K562 (cell line): ENCODE results near the gene APOL4. TPM values are rescaled to one million over a fixed set of nuclear protein-coding genes. Genes with fewer than 3 reads are reported as not detected.

Experiments
- ATAC-seq: fragments of 200-7000 bp; cut with Tn5 transposase; 3 replicates; pipeline ENCODE4 v1.9.1; 2020; ENCODE audit warnings: moderate library complexity
- BruUV-seq: library from RNA; stranded (reverse); fragments of 400-500 nt; replicated peaks from 2 replicates; lab custom pipeline; 2021; lab: Mats Ljungman, UMichigan
- CTCF ChIA-PET: fragments of 300-600 bp; formaldehyde crosslinking; extraction: SDS; loops from one replicate; lab custom pipeline; 2021; ENCODE audit warnings: low intra/inter-chr PET ratio; lab: Yijun Ruan, JAX
- POLR2A ChIA-PET: fragments of 300-600, 350-650 bp; sonication (Branson Sonifier 250); formaldehyde crosslinking; extraction: SDS; loops from one replicate; lab custom pipeline; 2021; ENCODE audit warnings: antibody characterized with exemption, inconsistent platforms; lab: Yijun Ruan, JAX
- DNase-seq, 4 experiments: peaks; one replicate each; pipeline versions ENCODE4 v3.0.0 to v3.0.0-alpha.2; 2011 to 2018; ENCODE audit warnings: low spot score in 3 of 4, mixed read lengths in 3 of 4; ENCODE audit errors: extremely low read depth in 1 of 4
- FAIRE-seq: peaks from 2 replicates; lab custom pipeline; 2011; peaks lifted over from hg19 to GRCh38; lab: Jason Lieb, UNC
- H2AFZ ChIP-seq: 2 replicates; pipeline ENCODE4 v1.6.0; 2011; ENCODE audit warnings: low read depth, low read length, control low read depth, inconsistent platforms
- H3K27ac ChIP-seq: fragments of 200-600 bp; 3 replicates; pipeline ENCODE4 v1.8.0; 2011; ENCODE audit warnings: low read depth, mild to moderate bottlenecking, control low read depth, inconsistent platforms, low read length, moderate library complexity, mixed read lengths; ENCODE audit errors: extremely low read depth
- H3K27me3 ChIP-seq, 2 experiments: fragments of 300-600 bp in 1 of 2; 2 replicates in 1 of 2; 3 replicates in 1 of 2; pipeline versions ENCODE4 v1.6.0 to v1.8.0; 2011; ENCODE audit warnings: inconsistent platforms in 2 of 2, low read length in 2 of 2, mild to moderate bottlenecking in 1 of 2, mixed read lengths in 1 of 2, moderate library complexity in 1 of 2; ENCODE audit not compliant: control insufficient read depth in 2 of 2, insufficient read depth in 2 of 2
- H3K36me3 ChIP-seq: fragments of 300-600 bp; 3 replicates; pipeline ENCODE4 v1.8.0; 2011; ENCODE audit warnings: mild to moderate bottlenecking, low read length, inconsistent platforms; ENCODE audit not compliant: control insufficient read depth, insufficient read depth
- H3K4me1 ChIP-seq, 2 experiments: fragments of 200-600 bp in 1 of 2; replicated peaks in 1 of 2; 2 replicates in 1 of 2; 3 replicates in 1 of 2; pipeline versions ENCODE4 v1.5.1 to v1.8.0; 2011; ENCODE audit warnings: inconsistent platforms in 2 of 2, low read length in 2 of 2, mild to moderate bottlenecking in 1 of 2, mixed read lengths in 1 of 2, moderate library complexity in 1 of 2; ENCODE audit not compliant: control insufficient read depth in 2 of 2, insufficient read depth in 2 of 2
- H3K4me2 ChIP-seq: 2 replicates; pipeline ENCODE4 v1.6.1; 2011; ENCODE audit warnings: low read length, control low read depth, inconsistent platforms, mixed read lengths; ENCODE audit not compliant: insufficient read depth
- H3K4me3 ChIP-seq: fragments of 200-600 bp; sonication (generic), shearing (Covaris generic); 2 replicates; pipeline ENCODE4 v1.5.1; 2016; ENCODE audit warnings: control low read depth, inconsistent platforms
- H3K79me2 ChIP-seq: fragments of 200-600 bp; 3 replicates; pipeline ENCODE4 v1.8.0; 2011; ENCODE audit warnings: low read length, inconsistent platforms; ENCODE audit not compliant: control insufficient read depth, insufficient read depth
- H3K9ac ChIP-seq, 2 experiments: 2 replicates each; pipeline versions ENCODE4 v1.6.0 to v1.6.1; 2011; ENCODE audit warnings: low read depth in 2 of 2, low read length in 2 of 2, control low read depth in 1 of 2, inconsistent platforms in 1 of 2, mild to moderate bottlenecking in 1 of 2, mixed read lengths in 1 of 2; ENCODE audit not compliant: insufficient read depth in 1 of 2
- H3K9me1 ChIP-seq: one replicate; pipeline ENCODE4 v1.6.0; 2011; ENCODE audit warnings: inconsistent platforms, mild to moderate bottlenecking, low read length, moderate library complexity; ENCODE audit not compliant: control insufficient read depth, insufficient read depth
- H3K9me3 ChIP-seq: replicated peaks from 2 replicates; pipeline ENCODE4 v1.5.1; 2011; ENCODE audit warnings: low read depth, low read length, inconsistent platforms; ENCODE audit not compliant: control insufficient read depth, insufficient read depth
- H4K20me1 ChIP-seq: replicated peaks from 2 replicates; pipeline ENCODE4 v1.6.1; 2011; ENCODE audit warnings: low read length, inconsistent platforms, mixed read lengths; ENCODE audit not compliant: control insufficient read depth, insufficient read depth
- DLX4 ChIP-seq: fragments of 250-450 bp; sonication (Bioruptor Pico); IDR thresholded peaks from 2 replicates; pipeline ENCODE4 v1.6.1; 2021; ENCODE audit warnings: mild to moderate bottlenecking
- EP400 ChIP-seq: fragments of 450-650 bp; IDR thresholded peaks from 2 replicates; pipeline ENCODE4 v1.6.1; 2017; ENCODE audit warnings: antibody characterized with exemption, mild to moderate bottlenecking, moderate library complexity
- EZH2 ChIP-seq: IDR thresholded peaks from 2 replicates; pipeline ENCODE4 v1.6.1; 2012; ENCODE audit warnings: low read depth, mild to moderate bottlenecking, inconsistent platforms, low read length, borderline replicate concordance
- GTF2F1 ChIP-seq: IDR thresholded peaks from 2 replicates; pipeline ENCODE4 v1.6.1; 2011; ENCODE audit warnings: low read depth, low read length, improper control_type of control experiment
- GTF3C2 ChIP-seq: IDR thresholded peaks from 3 replicates; pipeline ENCODE4 v1.6.1; 2011; ENCODE audit warnings: borderline replicate concordance, mild to moderate bottlenecking, moderate library complexity; ENCODE audit not compliant: insufficient read length; ENCODE audit errors: extremely low read depth
- HINFP ChIP-seq: fragments of 450-650 bp; conservative IDR thresholded peaks from 2 replicates; pipeline ENCODE4 v1.6.1; 2016; ENCODE audit warnings: missing genetic modification characterization, low read depth, mild to moderate bottlenecking, control low read depth, missing compliant biosample characterization
- NR2F6 ChIP-seq: fragments of 450-650 bp; formaldehyde crosslinking; IDR thresholded peaks from 2 replicates; pipeline ENCODE4 v1.4.0; 2020; ENCODE audit warnings: mild to moderate bottlenecking
- PHF20 ChIP-seq: fragments of 450-650 bp; IDR thresholded peaks from 2 replicates; pipeline ENCODE4 v1.6.1; 2018; ENCODE audit not compliant: partially characterized antibody
- POLR2G ChIP-seq: fragments of 200-400 bp; formaldehyde crosslinking; IDR thresholded peaks from 2 replicates; pipeline ENCODE4 v1.6.1; 2017; ENCODE audit warnings: low read depth, mild to moderate bottlenecking, antibody characterized with exemption, low read length, moderate library complexity
- RBM25 ChIP-seq: fragments of 200-400 bp; formaldehyde crosslinking; IDR thresholded peaks from 2 replicates; pipeline ENCODE4 v1.6.1; 2018; ENCODE audit warnings: low read length, low read depth, moderate library complexity; ENCODE audit not compliant: severe bottlenecking
- RBM34 ChIP-seq: fragments of 200-400 bp; formaldehyde crosslinking; IDR thresholded peaks from 2 replicates; pipeline ENCODE4 v1.6.1; 2018; ENCODE audit warnings: low read length, borderline replicate concordance; ENCODE audit not compliant: insufficient read depth
- TCF15 ChIP-seq: fragments of 250-450 bp; sonication (Bioruptor Pico); IDR thresholded peaks from 2 replicates; pipeline ENCODE4 v1.8.0; 2022; ENCODE audit warnings: moderate library complexity, mild to moderate bottlenecking, inconsistent platforms
- TRIM25 ChIP-seq: fragments of 450-650 bp; IDR thresholded peaks from 2 replicates; pipeline ENCODE4 v1.7.0; 2016; ENCODE audit warnings: borderline replicate concordance
- ZNF282 ChIP-seq: sonication (generic); formaldehyde crosslinking; IDR thresholded peaks from 2 replicates; pipeline ENCODE4 v1.8.1; 2023; ENCODE audit warnings: missing genetic modification reagents
- ZNF778 ChIP-seq: fragments of 450-650 bp; formaldehyde crosslinking; IDR thresholded peaks from 2 replicates; pipeline ENCODE4 v1.4.0; 2020; ENCODE audit warnings: mild to moderate bottlenecking, moderate library complexity
- WGBS: fragments of 100-300 bp; shearing (Covaris generic); methylation state at CpG from one replicate; pipeline ENCODE4 v1.1.6; 2016; ENCODE audit warnings: low coverage, mixed read lengths; ENCODE audit not compliant: insufficient coverage; ENCODE audit errors: missing lambda C conversion rate; 5-methylcytosine and 5-hydroxymethylcytosine counted together
- in situ Hi-C: fragments of 300-500 bp; cut with MboI; formaldehyde crosslinking; loops from 4 replicates; pipeline ENCODE4 v1.15.0; 2018; ENCODE audit warnings: inconsistent platforms, mixed read lengths
- intact Hi-C: fragments of 100-400 bp; cut with micrococcal nuclease; formaldehyde crosslinking; loops from 2 replicates; pipeline ENCODE4 v1.14.2; 2022
- polyA plus RNA-seq, 8 experiments: library from polyadenylated mRNA; depleted of rRNA in 4 of 8; stranded (reverse) in 5 of 8; unstranded in 3 of 8; fragments of >200 nt; fragmentation: Nextera tagmentation in 2 of 8; fragmentation: Illumina TruSeq in 1 of 8; extraction: Ambion mirVana in 2 of 8; extraction: Trizol in 1 of 8; gene quantifications; 2 replicates each; pipeline versions ENCODE4 v1.2.1 to v1.2.3, GENCODE V29; 2011 to 2014; ENCODE audit warnings: inconsistent platforms in 1 of 8, missing spikeins in 1 of 8
- total RNA-seq, 7 experiments: library from RNA; depleted of rRNA in 6 of 7; stranded (reverse); fragments of >200 nt in 6 of 7; fragmentation: Illumina TruSeq in 2 of 7; extraction: Trizol in 2 of 7; gene quantifications; 2 replicates each; pipeline versions ENCODE4 v1.2.1 to v1.2.3, GENCODE V29; 2011 to 2021; ENCODE audit warnings: low replicate concordance in 1 of 7

The APOL4 gene
- total and polyA plus RNA-seq, 9 of the 15 experiments (the other 6 are each of a cell fraction or from before 2014, with no cell fraction given) = 6.5 to 15.0 (median 9.8) TPM

GRCh38 chr22:36151006-36151595, 50.5 kb downstream of the APOL4 start:
- WGBS = 39% methylated on average over 3 of the region's 3 CpGs
- Histone ChIP-seq H4K20me1 (no peaks in the 10 kb centered on the region), H3K27ac (no peak overlapping the region), H3K79me2 (no peaks in the 10 kb centered on the region), H3K9me3 (no peaks in the 10 kb centered on the region), H3K4me2 (no peak overlapping the region), H3K9ac (no peak overlapping the region), H3K4me3 (no peak overlapping the region), H2AFZ (no peak overlapping the region), H3K36me3 (no peaks in the 10 kb centered on the region), H3K4me1 (peaks cover 2 to 8% of the 10 kb centered on the region in 2 experiments; a peak in 3 of 5 replicates), H3K9me1 (no peaks in the 10 kb centered on the region), H3K27me3 (no peaks in the 10 kb centered on the region)
- in situ Hi-C loops = no loop called here
- ATAC-seq (no peak), FAIRE-seq (no peak), DNase-seq (no peak)
- POLR2A ChIA-PET = no interaction called here
- intact Hi-C loops = no loop called here
- CTCF ChIA-PET = no interaction called here
- no TSS peak for BruUV-seq
- no peak for TF ChIP-seq POLR2G
- no peak for TF ChIP-seq DLX4 (CRISPR knock-in tag)
- TF ChIP-seq TRIM25 = no peak
- no peak for TF ChIP-seq GTF3C2
- TF ChIP-seq ZNF282 = no peak
- no peak for TF ChIP-seq EP400
- no peak for TF ChIP-seq HINFP
- TF ChIP-seq EZH2 = no peak
- TF ChIP-seq TCF15 (CRISPR knock-in tag) = no peak
- TF ChIP-seq GTF2F1 = no peak
- TF ChIP-seq RBM34 = no peak
- no peak for TF ChIP-seq NR2F6 (CRISPR knock-in tag)
- TF ChIP-seq RBM25 = no peak
- no peak for TF ChIP-seq ZNF778 (CRISPR knock-in tag)
- TF ChIP-seq PHF20 = no peak
